ENCODE results near the gene IFI16. TPM values are rescaled to one million over a fixed set of nuclear protein-coding genes. Genes with fewer than 3 reads are reported as not detected.
"Not testable (repeated sequence)": the region's sequence is repeated elsewhere in the genome, so short reads cannot be mapped to it uniquely, and the experiment has no call there.

The IFI16 gene
- total RNA-seq, 3 donors from 2014 or later (not counting 1 experiment from before 2014, with no cell fraction given): 141 to 218 (median 151) TPM

- H3K4me1 ChIP-seq (ENCODE audit: control insufficient read depth, insufficient read depth, low read length): no peaks in the 10 kb centered on the region
- H3K9me3 Mint-ChIP-seq: no peaks in the 10 kb centered on the region
- no peak overlapping the region for H3K4me3 ChIP-seq (ENCODE audit: low read length)
- ATAC-seq (no peak), DNase-seq (peak in 1 of 2 donors; percentile 37)
- TF ChIP-seq, protein P1, sequence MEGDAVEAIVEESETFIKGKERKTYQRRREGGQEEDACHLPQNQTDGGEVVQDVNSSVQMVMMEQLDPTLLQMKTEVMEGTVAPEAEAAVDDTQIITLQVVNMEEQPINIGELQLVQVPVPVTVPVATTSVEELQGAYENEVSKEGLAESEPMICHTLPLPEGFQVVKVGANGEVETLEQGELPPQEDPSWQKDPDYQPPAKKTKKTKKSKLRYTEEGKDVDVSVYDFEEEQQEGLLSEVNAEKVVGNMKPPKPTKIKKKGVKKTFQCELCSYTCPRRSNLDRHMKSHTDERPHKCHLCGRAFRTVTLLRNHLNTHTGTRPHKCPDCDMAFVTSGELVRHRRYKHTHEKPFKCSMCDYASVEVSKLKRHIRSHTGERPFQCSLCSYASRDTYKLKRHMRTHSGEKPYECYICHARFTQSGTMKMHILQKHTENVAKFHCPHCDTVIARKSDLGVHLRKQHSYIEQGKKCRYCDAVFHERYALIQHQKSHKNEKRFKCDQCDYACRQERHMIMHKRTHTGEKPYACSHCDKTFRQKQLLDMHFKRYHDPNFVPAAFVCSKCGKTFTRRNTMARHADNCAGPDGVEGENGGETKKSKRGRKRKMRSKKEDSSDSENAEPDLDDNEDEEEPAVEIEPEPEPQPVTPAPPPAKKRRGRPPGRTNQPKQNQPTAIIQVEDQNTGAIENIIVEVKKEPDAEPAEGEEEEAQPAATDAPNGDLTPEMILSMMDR (IDR thresholded peaks at IDR 0.05): no peak
- peak overlapping the region; percentile 44 to 55 for H3K27ac Mint-ChIP-seq
- no peaks in the 10 kb centered on the region for H3K27me3 ChIP-seq (ENCODE audit: control insufficient read depth, insufficient read depth, low read length)
- no peaks in the 10 kb centered on the region for H3K9me3 ChIP-seq (ENCODE audit: control insufficient read depth, insufficient read depth, low read length)
- H3K4me3 Mint-ChIP-seq: no peak overlapping the region
- H3K36me3 ChIP-seq (ENCODE audit: control insufficient read depth, insufficient read depth, low read length): peaks cover 82% of the 10 kb centered on the region
- intact Hi-C loops (cut with micrococcal nuclease): no loop called here
- 81% methylated on average over 7 of the region's 7 CpGs for WGBS (ENCODE audit: insufficient coverage)
- H3K27ac ChIP-seq (ENCODE audit: low read length): no peak overlapping the region
- peaks cover 12% of the 10 kb centered on the region for H3K36me3 Mint-ChIP-seq
- H3K4me1 Mint-ChIP-seq: peaks cover 44 to 53% of the 10 kb centered on the region in 2 donors
- no peaks in the 10 kb centered on the region for H3K27me3 Mint-ChIP-seq (ENCODE audit: low read depth in 2 of 2)
Observed at GRCh38 chr1:159040893-159041724, 31.4 kb downstream of the IFI16 start.

DNA sequence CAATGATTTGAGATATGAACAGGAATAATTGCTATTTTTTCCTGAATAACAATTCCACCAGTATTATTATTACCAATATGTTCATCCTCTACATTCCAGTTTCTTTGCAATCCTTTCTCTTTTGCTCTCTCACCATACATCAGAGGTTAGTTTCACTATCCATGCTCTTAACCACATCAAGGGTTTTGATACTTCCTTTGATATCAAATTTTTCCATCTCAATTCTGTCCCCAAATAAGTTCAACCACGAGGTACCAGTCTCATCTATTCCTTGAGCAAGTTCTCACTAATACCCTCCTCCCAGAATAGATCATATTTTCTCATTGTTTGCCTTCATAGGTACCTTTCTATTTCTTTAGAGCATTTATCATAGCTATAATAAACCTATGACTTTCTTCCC lies 36.8 kb downstream of the IFI16 start:
- H3K9me3 Mint-ChIP-seq; H3K4me3 ChIP-seq (ENCODE audit: low read length); H3K27ac ChIP-seq (ENCODE audit: low read length); H3K4me1 ChIP-seq (ENCODE audit: control insufficient read depth, insufficient read depth, low read length); H3K27me3 ChIP-seq (ENCODE audit: control insufficient read depth, insufficient read depth, low read length); intact Hi-C loops (cut with micrococcal nuclease); H3K9me3 ChIP-seq (ENCODE audit: control insufficient read depth, insufficient read depth, low read length); H3K27me3 Mint-ChIP-seq (ENCODE audit: low read depth in 2 of 2): not testable (repeated sequence)
- peak overlapping the region; percentile 73 for H3K27ac Mint-ChIP-seq
- H3K4me3 Mint-ChIP-seq: peak overlapping the region; percentile 4
- peak in 1 of 3 donors; percentile 24 for ATAC-seq
- peaks cover 23% of the 10 kb centered on the region for H3K36me3 Mint-ChIP-seq
- 0% methylated on average over 1 of the region's 1 CpG for WGBS (ENCODE audit: insufficient coverage)
- peak in 1 of 2 donors; percentile 51 for DNase-seq
- H3K4me1 Mint-ChIP-seq: peaks cover 41 to 45% of the 10 kb centered on the region in 2 donors
- H3K36me3 ChIP-seq (ENCODE audit: control insufficient read depth, insufficient read depth, low read length): peaks cover 70% of the 10 kb centered on the region

DNA sequence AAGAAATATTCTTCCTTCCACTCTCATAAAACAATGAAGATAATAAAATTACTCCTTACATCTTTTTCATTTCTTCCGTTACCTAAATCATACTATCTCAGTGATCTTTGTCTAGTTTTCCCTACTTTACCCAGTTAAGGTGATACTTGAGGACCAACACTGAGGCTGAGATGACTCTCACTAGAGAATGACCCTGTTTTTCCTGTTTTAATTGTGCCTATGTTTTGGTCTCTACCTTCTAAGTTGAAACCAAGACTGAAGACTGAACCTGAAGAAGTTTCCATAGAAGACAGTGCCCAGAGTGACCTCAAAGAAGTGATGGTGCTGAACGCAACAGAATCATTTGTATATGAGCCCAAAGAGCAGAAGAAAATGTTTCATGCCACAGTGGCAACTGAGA lies 41.7 kb downstream of the IFI16 start:
- TF ChIP-seq, protein P1 (IDR thresholded peaks at IDR 0.05): no peak
- no peak for DNase-seq
- Histone ChIP-seq H3K27ac (ENCODE audit: low read length) (no peak overlapping the region), H3K27me3 (ENCODE audit: control insufficient read depth, insufficient read depth, low read length) (no peaks in the 10 kb centered on the region), H3K4me3 (ENCODE audit: low read length) (no peak overlapping the region), H3K36me3 (ENCODE audit: control insufficient read depth, insufficient read depth, low read length) (peaks cover 87% of the 10 kb centered on the region), H3K9me3 (ENCODE audit: control insufficient read depth, insufficient read depth, low read length) (no peaks in the 10 kb centered on the region), H3K4me1 (ENCODE audit: control insufficient read depth, insufficient read depth, low read length) (peaks cover 13% of the 10 kb centered on the region)
- ATAC-seq: no peak
- Mint-ChIP-seq H3K9me3 (no peaks in the 10 kb centered on the region), H3K27ac (peak overlapping the region; percentile 70 to 74), H3K4me3 (no peak overlapping the region), H3K4me1 (peaks cover 58 to 64% of the 10 kb centered on the region in 2 donors), H3K27me3 (ENCODE audit: low read depth in 2 of 2) (no peaks in the 10 kb centered on the region), H3K36me3 (peaks cover 64% of the 10 kb centered on the region)
- WGBS (ENCODE audit: insufficient coverage): 92% methylated on average over 2 of the region's 2 CpGs
- intact Hi-C loops (cut with micrococcal nuclease): no loop called here

GRCh38 chr1:159054427-159054826 lies 44.7 kb downstream of the IFI16 start:
- ATAC-seq (no peak), DNase-seq (no peak)
- H3K27me3 Mint-ChIP-seq (ENCODE audit: low read depth in 2 of 2): no peaks in the 10 kb centered on the region
- Histone ChIP-seq H3K4me1 (ENCODE audit: control insufficient read depth, insufficient read depth, low read length) (peaks cover 17% of the 10 kb centered on the region), H3K27me3 (ENCODE audit: control insufficient read depth, insufficient read depth, low read length) (no peaks in the 10 kb centered on the region), H3K4me3 (ENCODE audit: low read length) (no peak overlapping the region), H3K36me3 (ENCODE audit: control insufficient read depth, insufficient read depth, low read length) (peaks cover 73% of the 10 kb centered on the region), H3K9me3 (ENCODE audit: control insufficient read depth, insufficient read depth, low read length) (no peaks in the 10 kb centered on the region), H3K27ac (ENCODE audit: low read length) (no peak overlapping the region)
- intact Hi-C loops (cut with micrococcal nuclease): no loop called here
- H3K9me3 Mint-ChIP-seq: no peaks in the 10 kb centered on the region
- H3K4me3 Mint-ChIP-seq: no peak overlapping the region
- whole genome bisulfite sequencing (ENCODE audit: insufficient coverage): 91% methylated on average over 2 of the region's 2 CpGs
- H3K27ac Mint-ChIP-seq: peak overlapping the region; percentile 49 to 70
- TF ChIP-seq, protein P1 (IDR thresholded peaks at IDR 0.05): no peak
- H3K4me1 Mint-ChIP-seq: peaks cover 52 to 58% of the 10 kb centered on the region in 2 donors
- H3K36me3 Mint-ChIP-seq: peaks cover 59% of the 10 kb centered on the region

Data from natural killer cell (primary cell).